Neural cell (in vitro differentiated cells): Measurements from ENCODE around the gene DNAI1. TPM values are rescaled to one million over a fixed set of nuclear protein-coding genes. Genes with fewer than 3 reads are reported as not detected.

Source experiments
- H2AFZ ChIP-seq: fragments of 200-600, 300-800 bp; sonication (generic), shearing (Covaris generic); 2 replicates; pipeline ENCODE4 v1.6.0; 2014; ENCODE audit warnings: low read depth, mild to moderate bottlenecking, antibody characterized with exemption, low read length, moderate library complexity
- H3F3A ChIP-seq: fragments of 200-600 bp; shearing (Covaris generic); 2 replicates; pipeline ENCODE4 v1.6.1; 2016; ENCODE audit warnings: mild to moderate bottlenecking, moderate library complexity, mixed read lengths, antibody characterized with exemption, low read length; ENCODE audit not compliant: insufficient read depth, poor library complexity, severe bottlenecking
- H3K27ac ChIP-seq: fragments of 200-600, 300-800 bp; sonication (generic), shearing (Covaris generic); 2 replicates; pipeline ENCODE4 v1.5.1; 2014; ENCODE audit warnings: mild to moderate bottlenecking, low read length, moderate library complexity
- H3K27me3 ChIP-seq: fragments of 300-800, 200-600 bp; sonication (generic), shearing (Covaris generic); 2 replicates; pipeline ENCODE4 v1.6.0; 2014; ENCODE audit warnings: mild to moderate bottlenecking, low read depth, low read length, moderate library complexity; ENCODE audit not compliant: insufficient read depth
- H3K36me3 ChIP-seq: fragments of 300-800, 200-600 bp; sonication (generic), shearing (Covaris generic); 2 replicates; pipeline ENCODE4 v1.5.1; 2014; ENCODE audit warnings: mild to moderate bottlenecking, antibody characterized with exemption, low read length, moderate library complexity; ENCODE audit not compliant: insufficient read depth
- H3K4me2 ChIP-seq: fragments of 300-800, 200-600 bp; sonication (generic), shearing (Covaris generic); 2 replicates; pipeline ENCODE4 v1.6.0; 2014; ENCODE audit warnings: mild to moderate bottlenecking, low read length
- H3K4me3 ChIP-seq: fragments of 300-800, 200-600 bp; sonication (generic), shearing (Covaris generic); 2 replicates; pipeline ENCODE4 v1.5.1; 2014; ENCODE audit warnings: mild to moderate bottlenecking, low read length, moderate library complexity
- H3K79me2 ChIP-seq: fragments of 200-600 bp; shearing (Covaris generic); replicated peaks from 2 replicates; pipeline ENCODE4 v1.6.0; 2014; ENCODE audit warnings: mild to moderate bottlenecking, low read length, moderate library complexity; ENCODE audit not compliant: insufficient read depth
- H3K9ac ChIP-seq: fragments of 300-800, 200-600 bp; sonication (generic), shearing (Covaris generic); 2 replicates; pipeline ENCODE4 v1.6.1; 2016; ENCODE audit warnings: mild to moderate bottlenecking, low read length, mixed read lengths
- H3K9me2 ChIP-seq: fragments of 200-600 bp; shearing (Covaris generic); 2 replicates; pipeline ENCODE4 v1.6.1; 2016; ENCODE audit warnings: mild to moderate bottlenecking, low read length, mixed read lengths; ENCODE audit not compliant: insufficient read depth
- H3K9me3 ChIP-seq: fragments of 200-600, 300-800 bp; sonication (generic), shearing (Covaris generic); 2 replicates; pipeline ENCODE4 v1.6.1; 2016; ENCODE audit warnings: mild to moderate bottlenecking, mixed run types, low read length, moderate library complexity, mixed read lengths
- H4K20me1 ChIP-seq: fragments of 200-600 bp; shearing (Covaris generic); 2 replicates; pipeline ENCODE4 v1.6.1; 2016; ENCODE audit warnings: mild to moderate bottlenecking, mixed run types; ENCODE audit not compliant: insufficient read depth
- POLR2AphosphoS5 ChIP-seq: IDR thresholded peaks from 2 replicates; pipeline ENCODE4 v1.6.1; 2012
- TAF1 ChIP-seq: IDR thresholded peaks from 2 replicates; pipeline ENCODE4 v1.6.1; 2012; ENCODE audit warnings: low read depth
- polyA plus RNA-seq: library from polyadenylated mRNA; depleted of rRNA; stranded (reverse); fragments of >200 nt; gene quantifications from 2 replicates; pipeline ENCODE4 v1.2.3, GENCODE V29; 2014
- TF ChIP-seq, protein P1 (sequence below): fragments of 450-650 bp; IDR thresholded peaks from 2 replicates; pipeline ENCODE4 v1.5.1; 2014; ENCODE audit warnings: antibody characterized with exemption, mild to moderate bottlenecking, moderate library complexity; ENCODE audit not compliant: poor library complexity, severe bottlenecking
- TF ChIP-seq, protein P2 (sequence below): IDR thresholded peaks from 2 replicates; pipeline ENCODE4 v1.6.1; 2012; ENCODE audit warnings: borderline replicate concordance

DNAI1 gene
- polyA plus RNA-seq, 1 donor from 2014 or later: 0.99 TPM

DNA sequence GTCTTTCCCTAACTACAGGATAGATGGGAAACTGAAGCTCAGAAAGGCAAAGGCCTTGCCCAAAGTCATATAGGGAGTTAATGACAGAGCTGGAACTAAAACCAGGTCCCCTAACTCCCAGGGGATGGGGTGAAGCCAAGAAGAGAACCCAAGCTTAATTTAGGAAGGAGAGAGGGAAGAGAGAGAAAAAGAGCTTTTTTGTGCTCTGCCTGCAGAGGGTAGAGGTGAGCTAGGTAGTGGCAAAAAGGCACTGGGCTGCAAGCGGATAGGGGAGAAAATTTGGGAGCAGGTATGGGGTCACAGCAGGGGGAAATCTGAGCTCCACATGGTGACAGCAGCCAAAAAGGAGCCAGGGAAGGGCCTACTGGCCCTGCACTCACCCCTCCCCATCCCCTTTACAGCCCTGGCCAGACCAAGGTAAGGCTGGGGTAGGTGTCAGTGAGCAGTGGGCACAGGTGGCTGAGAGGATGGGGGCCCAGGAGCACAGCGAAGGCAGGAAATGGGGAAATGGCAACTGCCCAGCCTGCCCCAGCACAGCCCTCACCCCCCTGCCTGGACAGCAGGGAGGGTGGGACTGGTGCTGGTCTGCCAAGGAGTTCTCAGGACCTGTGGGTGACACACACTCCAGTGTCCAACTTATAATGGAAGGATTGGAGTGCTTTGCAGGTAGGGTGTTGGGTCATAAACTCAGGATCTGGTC is 60.9 kb downstream of the DNAI1 start (continued):
- TF ChIP-seq, protein P1, sequence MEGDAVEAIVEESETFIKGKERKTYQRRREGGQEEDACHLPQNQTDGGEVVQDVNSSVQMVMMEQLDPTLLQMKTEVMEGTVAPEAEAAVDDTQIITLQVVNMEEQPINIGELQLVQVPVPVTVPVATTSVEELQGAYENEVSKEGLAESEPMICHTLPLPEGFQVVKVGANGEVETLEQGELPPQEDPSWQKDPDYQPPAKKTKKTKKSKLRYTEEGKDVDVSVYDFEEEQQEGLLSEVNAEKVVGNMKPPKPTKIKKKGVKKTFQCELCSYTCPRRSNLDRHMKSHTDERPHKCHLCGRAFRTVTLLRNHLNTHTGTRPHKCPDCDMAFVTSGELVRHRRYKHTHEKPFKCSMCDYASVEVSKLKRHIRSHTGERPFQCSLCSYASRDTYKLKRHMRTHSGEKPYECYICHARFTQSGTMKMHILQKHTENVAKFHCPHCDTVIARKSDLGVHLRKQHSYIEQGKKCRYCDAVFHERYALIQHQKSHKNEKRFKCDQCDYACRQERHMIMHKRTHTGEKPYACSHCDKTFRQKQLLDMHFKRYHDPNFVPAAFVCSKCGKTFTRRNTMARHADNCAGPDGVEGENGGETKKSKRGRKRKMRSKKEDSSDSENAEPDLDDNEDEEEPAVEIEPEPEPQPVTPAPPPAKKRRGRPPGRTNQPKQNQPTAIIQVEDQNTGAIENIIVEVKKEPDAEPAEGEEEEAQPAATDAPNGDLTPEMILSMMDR: no peak
- TF ChIP-seq TAF1 (no peak), POLR2AphosphoS5 (no peak)

DNA sequence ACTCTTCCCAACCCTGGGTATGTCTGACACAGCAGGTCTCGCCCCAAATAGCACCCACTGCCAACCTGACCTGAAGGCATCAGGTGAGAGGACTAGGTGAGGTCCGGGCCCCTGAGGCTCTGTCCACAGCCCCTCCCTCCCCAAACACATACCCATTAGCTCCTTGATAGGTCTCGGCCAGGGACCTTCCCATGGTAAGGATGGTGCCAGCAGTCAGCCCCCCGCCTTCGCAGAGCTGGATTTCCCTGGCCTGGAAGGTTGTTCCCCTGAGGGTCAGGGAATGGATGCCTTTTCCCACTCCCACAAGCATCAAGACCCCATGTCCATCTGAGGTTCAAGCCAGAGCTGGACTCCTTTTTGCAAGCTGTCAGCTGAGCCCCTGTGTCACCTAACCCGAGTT is 61.5 kb downstream of the DNAI1 start:
- no peak overlapping the region for H3K4me2 ChIP-seq

More for the DNA sequence above, 61.5 kb downstream of the DNAI1 start:
- no peak overlapping the region for H3K9ac ChIP-seq
- H3K9me2 ChIP-seq: no peaks in the 10 kb centered on the region
- H3K9me3 ChIP-seq: no peaks in the 10 kb centered on the region
- no peaks in the 10 kb centered on the region for H3K36me3 ChIP-seq
- no peaks in the 10 kb centered on the region for H4K20me1 ChIP-seq
- H3K79me2 ChIP-seq: peaks cover 3% of the 10 kb centered on the region
- H3K27me3 ChIP-seq: no peaks in the 10 kb centered on the region
- no peak overlapping the region for H3K27ac ChIP-seq
- no peak overlapping the region for H3K4me3 ChIP-seq
- no peaks in the 10 kb centered on the region for H3F3A ChIP-seq
- no peak overlapping the region for H2AFZ ChIP-seq
- TF ChIP-seq, protein P1: no peak
- TF ChIP-seq TAF1: no peak
- TF ChIP-seq, protein P2, sequence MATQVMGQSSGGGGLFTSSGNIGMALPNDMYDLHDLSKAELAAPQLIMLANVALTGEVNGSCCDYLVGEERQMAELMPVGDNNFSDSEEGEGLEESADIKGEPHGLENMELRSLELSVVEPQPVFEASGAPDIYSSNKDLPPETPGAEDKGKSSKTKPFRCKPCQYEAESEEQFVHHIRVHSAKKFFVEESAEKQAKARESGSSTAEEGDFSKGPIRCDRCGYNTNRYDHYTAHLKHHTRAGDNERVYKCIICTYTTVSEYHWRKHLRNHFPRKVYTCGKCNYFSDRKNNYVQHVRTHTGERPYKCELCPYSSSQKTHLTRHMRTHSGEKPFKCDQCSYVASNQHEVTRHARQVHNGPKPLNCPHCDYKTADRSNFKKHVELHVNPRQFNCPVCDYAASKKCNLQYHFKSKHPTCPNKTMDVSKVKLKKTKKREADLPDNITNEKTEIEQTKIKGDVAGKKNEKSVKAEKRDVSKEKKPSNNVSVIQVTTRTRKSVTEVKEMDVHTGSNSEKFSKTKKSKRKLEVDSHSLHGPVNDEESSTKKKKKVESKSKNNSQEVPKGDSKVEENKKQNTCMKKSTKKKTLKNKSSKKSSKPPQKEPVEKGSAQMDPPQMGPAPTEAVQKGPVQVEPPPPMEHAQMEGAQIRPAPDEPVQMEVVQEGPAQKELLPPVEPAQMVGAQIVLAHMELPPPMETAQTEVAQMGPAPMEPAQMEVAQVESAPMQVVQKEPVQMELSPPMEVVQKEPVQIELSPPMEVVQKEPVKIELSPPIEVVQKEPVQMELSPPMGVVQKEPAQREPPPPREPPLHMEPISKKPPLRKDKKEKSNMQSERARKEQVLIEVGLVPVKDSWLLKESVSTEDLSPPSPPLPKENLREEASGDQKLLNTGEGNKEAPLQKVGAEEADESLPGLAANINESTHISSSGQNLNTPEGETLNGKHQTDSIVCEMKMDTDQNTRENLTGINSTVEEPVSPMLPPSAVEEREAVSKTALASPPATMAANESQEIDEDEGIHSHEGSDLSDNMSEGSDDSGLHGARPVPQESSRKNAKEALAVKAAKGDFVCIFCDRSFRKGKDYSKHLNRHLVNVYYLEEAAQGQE: no peak
